Activated CD8-positive, alpha-beta memory T cell treated with anti-CD3 and anti-CD28 coated beads, Interleukin-2, amount 50 U/mL, for 1 hour (primary cell): ENCODE measurements around the gene DMBT1.

Experiments
- DNase-seq: peaks from one replicate; pipeline ENCODE4 v3.0.0-alpha.2; 2020; ENCODE audit errors: extremely low read depth

Gene DMBT1

GRCh38 chr10:122646511-122647382 lies 86.2 kb downstream of the DMBT1 start:
- DNase-seq: no peak

DNA sequence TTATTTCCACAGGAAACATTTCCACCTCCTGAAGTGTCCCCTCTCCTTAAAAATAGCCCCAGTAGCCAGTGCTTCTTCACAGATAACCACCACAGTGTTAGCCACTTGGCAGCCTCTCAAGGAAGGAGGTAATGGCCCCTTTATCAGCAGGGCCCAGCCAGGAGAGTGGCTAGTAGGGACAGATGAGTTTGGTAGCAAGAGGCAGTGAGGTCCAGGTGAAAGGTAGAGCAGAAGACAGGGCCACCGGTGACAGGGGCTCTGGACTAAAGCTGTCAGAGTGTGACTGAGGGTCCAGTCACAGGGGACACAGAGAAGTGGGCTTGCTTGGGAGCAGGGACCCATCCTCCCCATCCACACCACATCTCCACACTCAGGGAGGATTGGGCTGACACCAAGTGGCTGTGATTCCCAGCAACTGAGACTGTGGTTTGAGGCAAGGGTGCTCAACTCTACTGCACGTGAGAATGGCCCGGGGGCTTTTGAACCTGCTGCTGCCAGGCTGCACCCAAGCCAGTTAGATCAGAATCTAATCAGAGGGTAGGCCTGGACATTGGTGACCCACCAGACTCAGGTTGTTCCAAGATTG lies 86.9 kb downstream of the DMBT1 start:
- DNase-seq: no peak

GRCh38 chr10:122648599-122649428 lies 88.3 kb downstream of the DMBT1 start:
- no peak for DNase-seq

DNA sequence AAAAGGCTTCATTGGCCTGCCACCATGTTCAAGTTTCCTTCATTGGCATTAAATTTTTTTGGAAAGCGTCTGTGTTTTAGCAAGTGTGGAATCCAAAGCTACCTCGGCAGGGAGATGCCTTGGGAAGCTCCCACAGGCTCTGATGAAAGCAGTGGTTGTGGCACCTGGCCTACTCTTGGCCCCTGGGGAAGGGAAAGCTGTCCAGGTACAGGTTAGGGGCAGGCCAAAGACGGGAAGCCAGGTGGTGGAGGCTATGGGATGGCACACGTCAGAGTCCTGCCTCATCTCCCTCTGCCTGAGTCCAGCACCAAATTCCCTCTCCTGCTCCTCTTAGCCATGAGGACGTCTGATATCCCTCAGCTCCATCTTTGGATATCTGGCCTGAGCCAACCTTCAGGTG lies 89.3 kb downstream of the DMBT1 start:
- DNase-seq: no peak

DNA sequence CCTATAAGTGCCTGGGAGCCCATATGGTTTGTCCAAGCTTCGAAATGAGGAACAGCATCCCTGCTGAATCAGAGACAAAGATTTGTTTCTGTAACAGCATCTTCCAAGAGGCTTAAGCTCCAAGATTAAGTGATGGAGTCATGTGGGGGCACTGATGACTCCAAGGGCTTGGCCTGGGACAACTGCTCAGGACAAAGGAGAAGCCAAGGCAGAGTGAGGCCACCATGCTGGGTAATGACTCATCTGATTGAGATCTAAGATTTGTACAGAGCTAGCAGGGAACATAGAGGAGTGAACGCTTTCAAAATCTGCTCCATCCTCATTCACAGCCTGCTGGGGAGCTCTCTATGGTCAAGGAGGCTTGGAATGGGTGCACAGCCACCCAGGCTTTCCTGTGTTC lies 89.8 kb downstream of the DMBT1 start:
- DNase-seq: no peak

GRCh38 chr10:122655524-122656307 lies 95.2 kb downstream of the DMBT1 start:
- DNase-seq: no peak

- DNase-seq: no peak
Observed at GRCh38 chr10:122656308-122656705, 95.8 kb downstream of the DMBT1 start.

- no peak for DNase-seq
Observed at GRCh38 chr10:122656741-122657140, 96.2 kb downstream of the DMBT1 start.

GRCh38 chr10:122657255-122657654 lies 96.7 kb downstream of the DMBT1 start:
- DNase-seq: no peak

DNA sequence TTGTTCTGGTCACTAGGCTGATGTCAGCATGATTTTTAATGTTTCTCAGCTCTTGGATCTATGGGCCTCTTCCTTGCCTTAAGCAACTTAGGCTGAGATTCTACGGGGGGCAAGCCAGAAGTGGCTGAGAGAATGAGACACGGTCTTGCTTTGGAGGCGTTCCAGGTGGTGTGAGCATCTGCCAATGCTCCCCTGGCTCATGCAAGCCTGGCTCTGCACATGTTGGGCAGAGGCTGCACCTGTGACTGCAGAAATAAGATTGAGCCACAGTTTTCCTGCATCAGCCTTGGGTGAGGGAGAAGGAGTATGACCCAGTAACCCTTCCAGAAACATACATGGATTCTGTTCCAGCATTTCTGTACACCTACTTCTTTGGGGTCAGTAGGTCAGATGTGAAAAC lies 97.2 kb downstream of the DMBT1 start:
- no peak for DNase-seq

GRCh38 chr10:122658356-122659049 lies 97.9 kb downstream of the DMBT1 start:
- DNase-seq: no peak

- DNase-seq: no peak
Observed at GRCh38 chr10:122659126-122659525, 98.6 kb downstream of the DMBT1 start.

- DNase-seq: no peak
Observed at GRCh38 chr10:122659651-122660050, 99.1 kb downstream of the DMBT1 start.

DNA sequence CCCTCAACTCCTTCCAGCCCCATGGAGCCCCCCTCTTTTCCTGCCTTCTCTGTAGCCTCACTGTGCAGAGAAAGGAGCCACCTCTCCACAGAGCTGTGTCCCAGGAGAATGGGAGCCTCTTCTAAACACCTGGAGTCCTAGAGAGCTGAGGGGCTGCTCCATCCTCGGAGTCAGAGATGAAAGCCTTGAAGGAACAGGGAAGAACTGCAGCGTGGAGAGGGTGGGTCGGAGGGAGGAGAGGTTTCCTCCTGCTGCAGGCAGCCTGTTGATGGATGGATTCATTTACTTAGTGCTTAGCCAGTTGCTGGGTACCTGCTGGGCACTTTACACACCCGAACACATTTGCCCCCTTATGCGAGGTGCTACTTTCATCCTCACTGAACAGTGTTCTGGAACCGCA lies 100.1 kb downstream of the DMBT1 start:
- no peak for DNase-seq

GRCh38 chr10:122662231-122662630 lies 101.7 kb downstream of the DMBT1 start:
- DNase-seq: no peak

DNA sequence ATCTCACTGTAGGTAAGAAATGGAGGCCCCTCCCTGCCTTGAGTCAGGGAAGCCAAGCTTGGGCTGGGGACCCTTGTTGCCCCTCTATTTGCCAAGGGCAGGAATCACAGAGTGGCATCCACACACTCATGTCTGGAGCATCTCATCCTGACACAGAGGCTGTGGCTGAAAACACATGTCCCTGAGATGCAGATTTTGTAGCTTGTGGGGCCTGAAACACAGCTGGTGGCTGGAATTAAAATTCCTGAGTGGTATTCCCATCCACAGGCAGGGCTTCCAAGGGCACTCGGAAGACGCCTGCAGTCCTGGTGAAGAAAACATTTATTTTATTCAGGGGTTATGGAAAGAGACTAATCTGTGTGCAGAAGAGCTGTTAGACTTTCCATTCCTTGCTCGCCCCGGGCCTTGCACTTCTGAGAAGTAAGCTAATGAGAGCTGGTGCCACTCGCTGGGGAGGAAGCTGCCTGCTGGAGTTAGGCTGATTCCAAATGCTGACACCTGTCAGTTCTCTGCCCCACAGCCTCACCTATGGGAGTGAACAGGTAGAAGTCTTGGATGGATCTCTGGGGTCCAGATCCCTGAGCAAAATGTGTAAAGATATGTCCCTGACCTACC lies 103.1 kb downstream of the DMBT1 start:
- no peak for DNase-seq

DNA sequence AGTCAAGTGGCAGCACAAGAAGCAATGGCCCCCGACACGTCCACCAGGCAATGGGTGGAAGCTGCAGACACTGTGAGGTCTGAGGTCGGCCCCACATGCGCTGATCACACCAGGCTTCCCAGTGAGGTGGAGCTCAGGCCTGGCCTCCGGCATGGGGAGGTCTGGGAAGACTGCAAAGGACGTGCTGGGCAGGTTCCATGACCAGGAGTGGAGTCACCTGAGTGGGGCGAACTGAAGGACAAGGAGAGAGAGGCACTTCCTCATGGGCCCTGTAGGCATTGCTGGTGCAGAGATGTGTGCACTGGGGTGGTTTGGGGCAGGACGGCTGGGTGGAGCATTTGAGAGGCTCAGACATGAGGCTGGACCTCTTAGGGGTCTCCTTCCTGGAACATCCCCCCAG lies 103.9 kb downstream of the DMBT1 start:
- no peak for DNase-seq

GRCh38 chr10:122665329-122665860 lies 104.8 kb downstream of the DMBT1 start:
- no peak for DNase-seq

DNA sequence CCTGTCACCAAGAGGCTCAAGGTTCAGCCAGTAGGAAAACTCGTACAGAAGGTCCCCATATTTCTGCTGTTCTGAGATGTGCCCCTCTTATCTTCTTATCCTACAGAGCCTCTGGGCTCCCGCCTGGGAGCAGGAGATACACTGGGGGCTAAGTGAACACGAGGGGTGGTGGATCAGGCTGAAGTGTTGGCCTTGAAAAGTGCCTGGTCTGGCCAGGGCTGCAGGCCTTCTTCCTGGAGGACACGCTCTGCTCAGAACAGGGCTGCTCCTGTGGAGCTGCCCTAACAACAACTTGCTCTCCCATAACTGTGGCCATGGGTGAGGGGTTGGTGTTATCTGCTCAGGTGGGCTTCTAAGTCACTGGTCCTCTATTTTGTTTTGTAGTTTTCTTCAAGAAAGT lies 105.4 kb downstream of the DMBT1 start:
- DNase-seq: no peak

DNA sequence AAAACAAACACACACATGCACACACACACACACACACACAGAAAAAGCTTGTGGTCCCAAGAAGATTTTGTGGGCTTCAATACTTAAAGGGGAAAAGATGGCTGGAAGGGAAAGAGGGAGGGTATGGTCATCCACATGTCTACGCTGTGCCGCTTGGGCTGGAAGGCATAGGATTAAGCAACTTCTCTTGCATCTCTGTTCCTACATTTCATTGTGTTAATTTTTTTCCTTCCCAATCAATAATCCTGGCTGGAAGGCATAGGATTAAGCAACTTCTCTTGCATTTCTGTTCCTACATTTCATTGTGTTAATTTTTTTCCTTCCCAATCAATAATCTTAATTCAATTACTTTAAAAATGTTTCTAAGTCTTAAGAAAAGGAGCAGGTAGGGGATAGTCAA lies 108.5 kb downstream of the DMBT1 start:
- no peak for DNase-seq
